22Rv1 (cell line): ENCODE measurements around the gene CCL22.

Experiments
- H3K27ac ChIP-seq: fragments of 450-650 bp; 2 replicates; pipeline ENCODE4 v1.5.1; 2017
- CTCF ChIP-seq: fragments of 450-650 bp; IDR thresholded peaks from 2 replicates; pipeline ENCODE4 v1.5.1; 2017; ENCODE audit warnings: mild to moderate bottlenecking
- ZFX ChIP-seq: fragments of 450-650 bp; IDR thresholded peaks from 2 replicates; pipeline ENCODE4 v1.6.1; 2017; ENCODE audit warnings: antibody characterized with exemption, borderline replicate concordance

The CCL22 gene

GRCh38 chr16:57318240-57318970 is 40.2 kb upstream of the CCL22 start:
- no peak overlapping the region for H3K27ac ChIP-seq
- TF ChIP-seq ZFX (no peak), CTCF (no peak)

GRCh38 chr16:57319646-57320045 is 38.9 kb upstream of the CCL22 start:
- no peak for TF ChIP-seq ZFX
- no peak for TF ChIP-seq CTCF
- H3K27ac ChIP-seq = no peak overlapping the region

DNA sequence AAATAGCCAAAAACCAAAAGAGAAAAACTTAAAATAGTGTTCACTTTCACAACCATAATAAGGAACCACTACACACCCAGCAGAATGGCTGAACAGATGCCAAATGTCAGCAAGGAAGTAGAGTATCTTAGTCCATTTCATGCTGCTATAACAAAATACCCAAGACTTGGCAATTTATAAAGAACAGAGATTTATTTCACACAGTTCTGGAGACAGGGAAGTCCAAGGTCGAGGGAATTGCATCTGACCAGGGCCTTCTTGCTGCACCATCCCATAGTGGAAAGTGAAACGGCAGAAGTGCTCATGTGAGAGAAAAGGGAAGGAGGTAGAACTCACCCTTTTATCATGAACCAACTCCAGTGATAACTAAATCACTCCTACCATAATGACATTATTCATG is 33.8 kb upstream of the CCL22 start:
- H3K27ac ChIP-seq = no peak overlapping the region
- TF ChIP-seq CTCF = no peak
- TF ChIP-seq ZFX = no peak

- TF ChIP-seq ZFX = no peak
- no peak for TF ChIP-seq CTCF
- no peak overlapping the region for H3K27ac ChIP-seq
These were observed 33.1 kb upstream of the CCL22 start for GRCh38 chr16:57325458-57325857.

GRCh38 chr16:57329718-57330327 is 28.8 kb upstream of the CCL22 start:
- no peak for TF ChIP-seq ZFX
- no peak for TF ChIP-seq CTCF
- no peak overlapping the region for H3K27ac ChIP-seq

GRCh38 chr16:57331355-57331754 is 27.2 kb upstream of the CCL22 start:
- H3K27ac ChIP-seq = no peak overlapping the region
- TF ChIP-seq ZFX (no peak), CTCF (no peak)

DNA sequence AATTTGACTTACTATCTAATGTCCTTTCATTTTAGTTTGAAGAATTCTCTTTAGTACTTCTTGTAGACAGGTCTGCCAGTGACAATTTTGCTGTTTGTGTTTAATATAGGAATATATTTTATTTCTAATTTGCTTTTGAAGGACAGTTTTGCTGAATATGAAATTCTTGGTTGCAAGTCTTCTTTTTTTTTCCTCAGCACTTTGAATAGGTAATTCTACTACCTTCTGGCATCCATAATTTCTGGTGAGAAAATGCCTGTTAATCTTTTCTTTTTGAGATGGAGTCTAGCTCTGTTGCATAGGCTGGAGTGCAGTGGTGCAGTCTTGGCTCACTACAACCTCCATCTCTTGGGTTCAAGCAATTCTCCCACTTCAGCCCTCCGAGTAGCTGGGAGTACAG is 25.2 kb upstream of the CCL22 start:
- TF ChIP-seq ZFX (no peak), CTCF (no peak)
- H3K27ac ChIP-seq = no peak overlapping the region
